Glutamatergic neuron (in vitro differentiated cells): ENCODE results near the gene KMT2D. TPM values are rescaled to one million over a fixed set of nuclear protein-coding genes. Genes with fewer than 3 reads are reported as not detected.

ENCODE experiments used
- DNase-seq: peaks from one replicate; pipeline ENCODE4 v3.0.0; 2022
- H3K27ac Mint-ChIP-seq: one replicate; pipeline ENCODE4 v1.8.0; 2020; ENCODE audit warnings: mild to moderate bottlenecking, mixed read lengths, inconsistent platforms; ENCODE audit not compliant: unreplicated experiment
- H3K27me3 Mint-ChIP-seq: one replicate; pipeline ENCODE4 v1.8.0; 2020; ENCODE audit warnings: mild to moderate bottlenecking, moderate library complexity, mixed read lengths, inconsistent platforms; ENCODE audit not compliant: unreplicated experiment
- H3K36me3 Mint-ChIP-seq: one replicate; pipeline ENCODE4 v1.8.0; 2020; ENCODE audit warnings: mild to moderate bottlenecking, mixed read lengths, inconsistent platforms; ENCODE audit not compliant: unreplicated experiment
- H3K4me1 Mint-ChIP-seq: one replicate; pipeline ENCODE4 v1.8.0; 2020; ENCODE audit warnings: mild to moderate bottlenecking, low read depth, mixed read lengths, inconsistent platforms; ENCODE audit not compliant: unreplicated experiment
- H3K4me3 Mint-ChIP-seq: one replicate; pipeline ENCODE4 v1.8.0; 2020; ENCODE audit warnings: mild to moderate bottlenecking, mixed read lengths, inconsistent platforms; ENCODE audit not compliant: unreplicated experiment
- H3K9me3 Mint-ChIP-seq: one replicate; pipeline ENCODE4 v1.8.0; 2020; ENCODE audit warnings: mild to moderate bottlenecking, moderate library complexity, mixed read lengths, inconsistent platforms; ENCODE audit not compliant: unreplicated experiment
- CTCF ChIP-seq: fragments of 200-600 bp; sonication (generic); IDR thresholded peaks from one replicate; pipeline ENCODE4 v1.5.0; 2021; ENCODE audit not compliant: partially characterized antibody, unreplicated experiment
- total RNA-seq: library from RNA; stranded (reverse); fragmentation: NEBNext Ultra II Directional; extraction: Animal tissue kit (Norgen Biotek cat#: 25700); gene quantifications from one replicate; pipeline ENCODE4 v1.2.1, GENCODE V29; 2021; ENCODE audit not compliant: unreplicated experiment

The KMT2D gene
- total RNA-seq, 1 donor from 2014 or later: 144 TPM

GRCh38 chr12:49021292-49021915 is 39.2 kb downstream of the KMT2D start:
- Mint-ChIP-seq H3K27ac (peak overlapping the region; percentile 46), H3K4me3 (no peak overlapping the region), H3K27me3 (peaks cover 5% of the 10 kb centered on the region), H3K4me1 (peaks cover 10% of the 10 kb centered on the region), H3K9me3 (peaks cover 7% of the 10 kb centered on the region), H3K36me3 (peaks cover 6% of the 10 kb centered on the region)
- no peak for TF ChIP-seq CTCF
- DNase-seq: no peak

- Mint-ChIP-seq H3K9me3 (peaks cover 7% of the 10 kb centered on the region), H3K4me3 (no peak overlapping the region), H3K4me1 (peaks cover 10% of the 10 kb centered on the region), H3K27ac (peak overlapping the region; percentile 33), H3K27me3 (peaks cover 7% of the 10 kb centered on the region), H3K36me3 (peaks cover 6% of the 10 kb centered on the region)
- TF ChIP-seq CTCF: no peak
- no peak for DNase-seq
These were observed 40.2 kb downstream of the KMT2D start for GRCh38 chr12:49020441-49020840.

GRCh38 chr12:49019443-49020324 is 40.9 kb downstream of the KMT2D start:
- peaks cover 6% of the 10 kb centered on the region for H3K36me3 Mint-ChIP-seq

DNA sequence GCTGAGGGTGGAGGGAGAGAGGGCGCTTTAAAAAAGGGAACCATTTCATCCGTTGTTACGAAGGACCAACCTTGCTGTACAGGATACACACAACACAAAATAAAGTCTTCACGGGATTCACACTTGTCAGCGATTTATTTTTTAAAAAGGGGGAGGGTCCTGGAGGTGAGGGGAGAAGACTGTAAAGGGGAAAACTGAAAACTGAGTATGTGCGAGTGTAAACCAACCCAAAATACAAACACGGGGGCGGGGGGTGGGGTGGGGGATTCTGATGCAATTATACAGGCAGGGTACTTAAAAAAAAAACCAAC is 41.5 kb downstream of the KMT2D start:
- Mint-ChIP-seq H3K36me3 (peaks cover 6% of the 10 kb centered on the region), H3K4me1 (peaks cover 10% of the 10 kb centered on the region), H3K27ac (peak overlapping the region; percentile 99), H3K27me3 (peaks cover 7% of the 10 kb centered on the region), H3K9me3 (peaks cover 7% of the 10 kb centered on the region), H3K4me3 (peak overlapping the region; percentile 89)
- TF ChIP-seq CTCF: no peak
- DNase-seq: no peak

More at GRCh38 chr12:49019443-49020324, 40.9 kb downstream of the KMT2D start:
- peak; percentile 54 for DNase-seq
- H3K27me3 Mint-ChIP-seq: peaks cover 7% of the 10 kb centered on the region
- peak overlapping the region; percentile 89 for H3K4me3 Mint-ChIP-seq
- H3K4me1 Mint-ChIP-seq: peaks cover 10% of the 10 kb centered on the region
- H3K27ac Mint-ChIP-seq: peak overlapping the region; percentile 94
- H3K9me3 Mint-ChIP-seq: peaks cover 7% of the 10 kb centered on the region
- peak; percentile 25 for TF ChIP-seq CTCF
